H1 (cell line): ENCODE measurements around the gene HMGB3. TPM values are rescaled to one million over a fixed set of nuclear protein-coding genes. Genes with fewer than 3 reads are reported as not detected.
A peak's percentile ranks its signal among the peaks of the same experiment; 100 is the strongest.

Experiments used
- CTCF ChIA-PET: fragments of 300-600 bp; sonication (Branson Sonifier 250); formaldehyde crosslinking; loops from one replicate; lab custom pipeline; 2021; ENCODE audit not compliant: partially characterized antibody; lab: Charles Lee
- POLR2A ChIA-PET: fragments of 300-600 bp; sonication (Branson Sonifier 250); formaldehyde crosslinking; loops from one replicate; lab custom pipeline; 2021; ENCODE audit warnings: inconsistent platforms; ENCODE audit not compliant: partially characterized antibody; lab: Charles Lee
- DNase-seq, 2 experiments: peaks; one replicate each; pipeline versions ENCODE4 v3.0.0 to v3.0.0-alpha.2; 2010 to 2022; ENCODE audit warnings: low spot score in 2 of 2, low read depth in 1 of 2, mixed read lengths in 1 of 2
- FAIRE-seq: peaks from 2 replicates; lab custom pipeline; 2011; peaks lifted over from hg19 to GRCh38; lab: Jason Lieb, UNC
- H2AFZ ChIP-seq: 2 replicates; pipeline ENCODE4 v1.8.1; 2012; ENCODE audit warnings: low read length, inconsistent platforms
- H2AK5ac ChIP-seq: 2 replicates; pipeline ENCODE4 v1.6.1; 2013; ENCODE audit warnings: low read depth, low read length
- H2BK120ac ChIP-seq: replicated peaks from 2 replicates; pipeline ENCODE3; 2013; ENCODE audit warnings: low read depth, low read length, inconsistent platforms
- H2BK12ac ChIP-seq: 2 replicates; pipeline ENCODE4 v1.6.1; 2013; ENCODE audit warnings: low read depth, low read length
- H2BK15ac ChIP-seq: 2 replicates; pipeline ENCODE4 v1.6.1; 2013; ENCODE audit warnings: low read length
- H2BK20ac ChIP-seq: 2 replicates; pipeline ENCODE4 v1.6.1; 2013; ENCODE audit warnings: low read length
- H2BK5ac ChIP-seq: 2 replicates; pipeline ENCODE4 v1.6.1; 2013; ENCODE audit warnings: low read depth, low read length
- H3K14ac ChIP-seq: 2 replicates; pipeline ENCODE4 v1.6.1; 2013; ENCODE audit warnings: inconsistent platforms; ENCODE audit not compliant: insufficient read length
- H3K18ac ChIP-seq: 2 replicates; pipeline ENCODE4 v1.6.1; 2013; ENCODE audit warnings: low read length; ENCODE audit errors: extremely low read depth
- H3K23ac ChIP-seq: 2 replicates; pipeline ENCODE4 v1.6.1; 2013; ENCODE audit warnings: inconsistent platforms; ENCODE audit not compliant: insufficient read length
- H3K23me2 ChIP-seq: 2 replicates; pipeline ENCODE4 v1.6.1; 2013; ENCODE audit warnings: low read depth, low read length
- H3K27ac ChIP-seq: 2 replicates; pipeline ENCODE4 v1.6.1; 2011; ENCODE audit warnings: low read depth, low read length, inconsistent platforms
- H3K27me3 ChIP-seq, 4 experiments: replicated peaks in 1 of 4; 1 replicate in 1 of 4; 2 replicates in 3 of 4; pipeline versions ENCODE4 v1.6.1 to v1.8.1; 2011 to 2013; ENCODE audit warnings: low read length in 3 of 4, mild to moderate bottlenecking in 3 of 4, inconsistent platforms in 2 of 4, mixed read lengths in 2 of 4, moderate library complexity in 1 of 4; ENCODE audit not compliant: control insufficient read depth in 3 of 4, insufficient read depth in 3 of 4; ENCODE audit errors: extremely low read depth in 1 of 4
- H3K36me3 ChIP-seq, 4 experiments: 2 replicates each; pipeline versions ENCODE4 v1.6.1 to v1.8.1; 2011 to 2013; ENCODE audit warnings: mild to moderate bottlenecking in 4 of 4, low read length in 3 of 4, moderate library complexity in 2 of 4, control low read depth in 1 of 4, inconsistent platforms in 1 of 4; ENCODE audit not compliant: insufficient read depth in 4 of 4, control insufficient read depth in 2 of 4
- H3K4ac ChIP-seq: replicated peaks from 2 replicates; pipeline ENCODE3; 2013; ENCODE audit warnings: low read length, low read depth, mixed read lengths, inconsistent platforms; ENCODE audit not compliant: insufficient read length
- H3K4me1 ChIP-seq, 4 experiments: replicated peaks in 1 of 4; 1 replicate in 1 of 4; 2 replicates in 3 of 4; pipeline versions ENCODE4 v1.6.1 to v1.8.1; 2011 to 2013; ENCODE audit warnings: low read length in 3 of 4, inconsistent platforms in 2 of 4, mixed read lengths in 1 of 4; ENCODE audit not compliant: insufficient read depth in 4 of 4, control insufficient read depth in 3 of 4
- H3K4me2 ChIP-seq, 2 experiments: 2 replicates each; pipeline versions ENCODE4 v1.6.1 to v1.8.1; 2011 to 2013; ENCODE audit warnings: low read depth in 2 of 2, low read length in 2 of 2, control low read depth in 1 of 2, inconsistent platforms in 1 of 2, mild to moderate bottlenecking in 1 of 2; ENCODE audit not compliant: insufficient read depth in 1 of 2
- H3K4me3 ChIP-seq, 4 experiments: fragments of 200-600, 300-600 bp in 1 of 4; sonication (generic), shearing (Covaris generic), sonication (Bioruptor Twin) in 1 of 4; 2 replicates each; pipeline versions ENCODE4 v1.5.1 to v1.8.1; 2011 to 2016; ENCODE audit warnings: low read length in 4 of 4, low read depth in 3 of 4, control low read depth in 2 of 4, inconsistent platforms in 2 of 4, mild to moderate bottlenecking in 2 of 4, mixed read lengths in 1 of 4, moderate library complexity in 1 of 4; ENCODE audit not compliant: insufficient read depth in 2 of 4; ENCODE audit errors: extremely low read depth in 1 of 4
- H3K56ac ChIP-seq: replicated peaks from 2 replicates; pipeline ENCODE3; 2013; ENCODE audit warnings: low read depth, mild to moderate bottlenecking, mixed read lengths, low read length, inconsistent platforms; ENCODE audit not compliant: insufficient read length
- H3K79me1 ChIP-seq: 2 replicates; pipeline ENCODE4 v1.6.1; 2013; ENCODE audit warnings: low read depth, low read length, control low read depth
- H3K79me2 ChIP-seq, 2 experiments: 2 replicates each; pipeline versions ENCODE4 v1.6.1 to v1.8.1; 2012 to 2013; ENCODE audit warnings: low read length in 2 of 2, mild to moderate bottlenecking in 2 of 2, inconsistent platforms in 1 of 2; ENCODE audit not compliant: insufficient read depth in 2 of 2, control insufficient read depth in 1 of 2
- H3K9ac ChIP-seq, 4 experiments: replicated peaks in 1 of 4; 1 replicate in 1 of 4; 2 replicates in 3 of 4; pipeline versions ENCODE4 v1.6.1 to v1.8.1; 2011 to 2013; ENCODE audit warnings: low read depth in 3 of 4, low read length in 3 of 4, control low read depth in 2 of 4, mild to moderate bottlenecking in 2 of 4, moderate library complexity in 2 of 4, inconsistent platforms in 1 of 4; ENCODE audit errors: extremely low read depth in 1 of 4
- H3K9me3 ChIP-seq, 2 experiments: 2 replicates each; pipeline versions ENCODE4 v1.6.1 to v1.8.1; 2012 to 2013; ENCODE audit warnings: mild to moderate bottlenecking in 2 of 2, moderate library complexity in 2 of 2, control low read depth in 1 of 2, inconsistent platforms in 1 of 2, low read depth in 1 of 2, low read length in 1 of 2, mixed read lengths in 1 of 2; ENCODE audit not compliant: insufficient read depth in 2 of 2
- H4K20me1 ChIP-seq, 2 experiments: replicated peaks in 1 of 2; 2 replicates each; pipeline versions ENCODE3 to v1.8.1; 2011 to 2013; ENCODE audit warnings: inconsistent platforms in 2 of 2, low read length in 2 of 2, mild to moderate bottlenecking in 1 of 2; ENCODE audit not compliant: insufficient read depth in 2 of 2, control insufficient read depth in 1 of 2
- H4K5ac ChIP-seq: 2 replicates; pipeline ENCODE4 v1.6.1; 2013; ENCODE audit warnings: low read length, low read depth, mixed read lengths, inconsistent platforms; ENCODE audit not compliant: insufficient read length
- H4K8ac ChIP-seq: 2 replicates; pipeline ENCODE4 v1.8.0; 2013; ENCODE audit warnings: mild to moderate bottlenecking, moderate library complexity, low read length, inconsistent platforms; ENCODE audit not compliant: insufficient read depth; ENCODE audit errors: extremely low read depth
- H4K91ac ChIP-seq: replicated peaks from 2 replicates; pipeline ENCODE3; 2013; ENCODE audit warnings: low read length, mixed read lengths, inconsistent platforms; ENCODE audit not compliant: insufficient read length
- MAFK ChIP-seq: IDR thresholded peaks from 2 replicates; pipeline ENCODE4 v1.6.1; 2012; ENCODE audit warnings: low read depth, mild to moderate bottlenecking, improper control_type of control experiment, low read length
- RFX5 ChIP-seq: IDR thresholded peaks from 2 replicates; pipeline ENCODE4 v1.6.1; 2011; ENCODE audit warnings: low read depth, low read length, improper control_type of control experiment, borderline replicate concordance
- SP4 ChIP-seq: IDR thresholded peaks from 2 replicates; pipeline ENCODE4 v1.6.1; 2012; ENCODE audit warnings: low read length, inconsistent platforms
- WGBS, 2 experiments: shearing (Covaris generic) in 1 of 2; methylation state at CpG; one replicate each; pipeline versions ENCODE4 v1.1.6 to v1.1.7; 2013 to 2015; ENCODE audit warnings: low lambda C conversion rate in 2 of 2, mixed read lengths in 2 of 2, inconsistent platforms in 1 of 2, low coverage in 1 of 2, missing lambda C conversion rate in 1 of 2; ENCODE audit not compliant: insufficient replicate concordance in 2 of 2, insufficient coverage in 1 of 2, insufficient read length in 1 of 2; ENCODE audit errors: extremely low coverage in 1 of 2, missing lambda C conversion rate in 1 of 2; 5-methylcytosine and 5-hydroxymethylcytosine counted together
- polyA plus RNA-seq, 7 experiments: library from polyadenylated mRNA; depleted of rRNA in 3 of 7; stranded (reverse) in 5 of 7; unstranded in 2 of 7; fragments of >200 nt in 5 of 7; fragments of 200-250 nt in 2 of 7; gene quantifications; 1 replicate in 5 of 7; 2 replicates in 1 of 7; 4 replicates in 1 of 7; pipeline versions ENCODE4 v1.2.1 to v1.2.3, GENCODE V29; 2011 to 2013; ENCODE audit warnings: missing spikeins in 2 of 7, mixed read lengths in 2 of 7
- total RNA-seq: library from RNA; stranded (reverse); fragmentation: NEBNext Ultra II Directional; extraction: Animal tissue kit (Norgen Biotek cat#: 25700); gene quantifications from 2 replicates; pipeline ENCODE4 v1.2.1, GENCODE V29; 2021

HMGB3 gene
- total and polyA plus RNA-seq, 2 of the 8 experiments (the other 6 are each of a cell fraction or from before 2014, with no cell fraction given): 55.8 to 346 TPM

DNA sequence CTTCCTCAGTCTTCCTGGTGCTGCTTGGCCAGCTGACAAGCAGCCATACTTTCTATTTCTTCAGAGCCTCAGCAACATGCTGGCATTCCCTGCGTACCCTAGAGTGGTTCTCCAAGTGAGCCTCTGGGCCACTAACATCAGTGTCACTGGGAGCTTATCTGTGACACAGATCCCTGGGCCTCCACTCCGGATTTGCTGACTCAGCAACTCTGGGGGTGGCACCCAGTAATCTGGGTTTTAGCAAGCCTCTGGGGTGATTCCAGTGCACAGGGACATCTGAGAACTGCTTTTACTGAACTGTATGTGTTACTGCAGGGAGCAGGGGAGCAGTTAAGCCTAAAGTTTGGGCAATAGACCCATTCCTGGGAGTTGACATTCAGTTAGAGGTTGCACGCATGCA is 28.2 kb upstream of the HMGB3 start:
- 90% methylated on average over 3 of the region's 3 CpGs; no CpG with 5 or more reads in 1 of the 2 experiments for WGBS, 2 experiments
- DNase-seq (no peak), FAIRE-seq (no peak)
- Histone ChIP-seq H3K4me3 (no peak overlapping the region), H3K4me2 (no peak overlapping the region), H3K4ac (no peak overlapping the region), H3K18ac (no peak overlapping the region), H4K5ac (no peak overlapping the region), H3K36me3 (no peaks in the 10 kb centered on the region), H3K9me3 (no peaks in the 10 kb centered on the region), H3K79me1 (no peaks in the 10 kb centered on the region), H3K9ac (no peak overlapping the region), H4K91ac (no peak overlapping the region), H2BK15ac (peak overlapping the region; percentile 61; the same call in 1 of the 2 replicates), H2BK120ac (no peak overlapping the region), H3K23ac (no peak overlapping the region), H2AFZ (no peak overlapping the region), H2BK20ac (no peak overlapping the region), H3K23me2 (no peaks in the 10 kb centered on the region), H3K27me3 (no peaks in the 10 kb centered on the region), H2BK5ac (no peak overlapping the region), H3K56ac (no peak overlapping the region), H3K4me1 (peaks cover 0 to 4% (median 2%) of the 10 kb centered on the region in 4 experiments; a peak in 1 of 7 replicates), H3K79me2 (no peaks in the 10 kb centered on the region), H4K20me1 (no peaks in the 10 kb centered on the region), H2AK5ac (no peak overlapping the region), H4K8ac (no peak overlapping the region), H3K27ac (no peak overlapping the region), H3K14ac (no peak overlapping the region), H2BK12ac (no peak overlapping the region; the same call in 1 of the 2 replicates)
- CTCF ChIA-PET: interaction anchor here (2.1 kb wide), 1 partner anchor 183 kb away, joined by 5 read pairs; no protein-coding TSS in a partner anchor
- peak; percentile 97 for TF ChIP-seq MAFK
- TF ChIP-seq SP4: no peak
- TF ChIP-seq RFX5: no peak
- POLR2A ChIA-PET: interaction anchor here (1.1 kb wide), 1 partner anchor 34 kb away, joined by 3 read pairs; no protein-coding TSS in a partner anchor
